Measurements from ENCODE around the gene ABCA3. TPM values are rescaled to one million over a fixed set of nuclear protein-coding genes. Genes with fewer than 3 reads are reported as not detected.

The ABCA3 gene
- total and polyA plus RNA-seq, 2 donors (not counting 1 experiment from before 2014, with no cell fraction given): 1.7 to 6.1 TPM

- Histone ChIP-seq H4K20me1 (ENCODE audit: control insufficient read depth, extremely low read depth, insufficient read depth, low read length) (no peaks in the 10 kb centered on the region), H3K27ac (ENCODE audit: insufficient read depth, low read length) (no peak overlapping the region), H3K79me2 (ENCODE audit: control insufficient read depth, insufficient read depth, low read length) (no peaks in the 10 kb centered on the region), H3K36me3 (ENCODE audit: control insufficient read depth, insufficient read depth, low read length) (peaks cover 24% of the 10 kb centered on the region), H3K4me3 (replicated peaks in 1 of 4; ENCODE audit: control extremely low read depth in 1 of 4, insufficient read depth in 1 of 4, low read depth in 3 of 4, low read length in 4 of 4) (no peak overlapping the region), H2AFZ (ENCODE audit: low read length) (no peak overlapping the region), H3K9ac (ENCODE audit: insufficient read depth, low read length) (no peak overlapping the region), H3K4me2 (ENCODE audit: extremely low read depth, insufficient read depth, low read length) (no peak overlapping the region), H3K9me3 (ENCODE audit: control insufficient read depth, insufficient read depth, low read depth, low read length) (no peaks in the 10 kb centered on the region), H3K27me3 (ENCODE audit: control insufficient read depth, insufficient read depth, low read length) (no peaks in the 10 kb centered on the region), H3K4me1 (ENCODE audit: control insufficient read depth, extremely low read depth, insufficient read depth, low read length) (peaks cover 2% of the 10 kb centered on the region)
- TF ChIP-seq CTCF (conservative IDR thresholded peaks at IDR 0.05 in 1 of 2, IDR thresholded peaks at IDR 0.05 in 1 of 2; ENCODE audit: low read depth in 1 of 2, low read length in 2 of 2) (no peak), EZH2 (IDR thresholded peaks at IDR 0.05; ENCODE audit: low read length, missing control alignments) (no peak)
- DNase-seq (ENCODE audit: low read depth in 2 of 2): no peak
These were observed 101.5 kb downstream of the ABCA3 start for GRCh38 chr16:2238838-2239675.

- H3K27ac ChIP-seq (ENCODE audit: insufficient read depth, low read length): no peak overlapping the region
- no peak overlapping the region for H3K9ac ChIP-seq (ENCODE audit: insufficient read depth, low read length)
- no peaks in the 10 kb centered on the region for H3K27me3 ChIP-seq (ENCODE audit: control insufficient read depth, insufficient read depth, low read length)
- H2AFZ ChIP-seq (ENCODE audit: low read length): no peak overlapping the region
- H3K4me2 ChIP-seq (ENCODE audit: extremely low read depth, insufficient read depth, low read length): no peak overlapping the region
- TF ChIP-seq EZH2 (IDR thresholded peaks at IDR 0.05; ENCODE audit: low read length, missing control alignments): no peak
- TF ChIP-seq CTCF (conservative IDR thresholded peaks at IDR 0.05 in 1 of 2, IDR thresholded peaks at IDR 0.05 in 1 of 2; ENCODE audit: low read depth in 1 of 2, low read length in 2 of 2): no peak
- H3K36me3 ChIP-seq (ENCODE audit: control insufficient read depth, insufficient read depth, low read length): peaks cover 24% of the 10 kb centered on the region
- no peaks in the 10 kb centered on the region for H3K79me2 ChIP-seq (ENCODE audit: control insufficient read depth, insufficient read depth, low read length)
- H3K9me3 ChIP-seq (ENCODE audit: control insufficient read depth, insufficient read depth, low read depth, low read length): no peaks in the 10 kb centered on the region
- DNase-seq (ENCODE audit: low read depth in 2 of 2): no peak
- peaks cover 2% of the 10 kb centered on the region for H3K4me1 ChIP-seq (ENCODE audit: control insufficient read depth, extremely low read depth, insufficient read depth, low read length)
- H3K4me3 ChIP-seq (replicated peaks in 1 of 4; ENCODE audit: control extremely low read depth in 1 of 4, insufficient read depth in 1 of 4, low read depth in 3 of 4, low read length in 4 of 4): no peak overlapping the region
- no peaks in the 10 kb centered on the region for H4K20me1 ChIP-seq (ENCODE audit: control insufficient read depth, extremely low read depth, insufficient read depth, low read length)
These were observed 102.2 kb downstream of the ABCA3 start for GRCh38 chr16:2238150-2238837.

GRCh38 chr16:2237493-2238149, 102.9 kb downstream of the ABCA3 start:
- Histone ChIP-seq H3K27me3 (ENCODE audit: control insufficient read depth, insufficient read depth, low read length) (no peaks in the 10 kb centered on the region), H3K4me1 (ENCODE audit: control insufficient read depth, extremely low read depth, insufficient read depth, low read length) (peaks cover 2% of the 10 kb centered on the region), H3K79me2 (ENCODE audit: control insufficient read depth, insufficient read depth, low read length) (no peaks in the 10 kb centered on the region), H3K4me3 (replicated peaks in 1 of 4; ENCODE audit: control extremely low read depth in 1 of 4, insufficient read depth in 1 of 4, low read depth in 3 of 4, low read length in 4 of 4) (no peak overlapping the region), H3K9ac (ENCODE audit: insufficient read depth, low read length) (no peak overlapping the region), H4K20me1 (ENCODE audit: control insufficient read depth, extremely low read depth, insufficient read depth, low read length) (no peaks in the 10 kb centered on the region), H2AFZ (ENCODE audit: low read length) (no peak overlapping the region), H3K27ac (ENCODE audit: insufficient read depth, low read length) (no peak overlapping the region), H3K9me3 (ENCODE audit: control insufficient read depth, insufficient read depth, low read depth, low read length) (no peaks in the 10 kb centered on the region), H3K4me2 (ENCODE audit: extremely low read depth, insufficient read depth, low read length) (no peak overlapping the region), H3K36me3 (ENCODE audit: control insufficient read depth, insufficient read depth, low read length) (peaks cover 24% of the 10 kb centered on the region)
- DNase-seq (ENCODE audit: low read depth in 2 of 2): no peak
- TF ChIP-seq CTCF (conservative IDR thresholded peaks at IDR 0.05 in 1 of 2, IDR thresholded peaks at IDR 0.05 in 1 of 2; ENCODE audit: low read depth in 1 of 2, low read length in 2 of 2): no peak
- TF ChIP-seq EZH2 (IDR thresholded peaks at IDR 0.05; ENCODE audit: low read length, missing control alignments): no peak

Measured in fibroblast of lung (primary cell).